Stimulated activated CD8-positive, alpha-beta memory T cell treated with anti-CD3 and anti-CD28 coated beads, Interleukin-15, amount 100 ng/mL, for 4 hours (primary cell): Measurements from ENCODE around the gene MAP4K2.

Experiments used
- DNase-seq, 2 donors: peaks; one replicate each; pipeline ENCODE4 v3.0.0-alpha.2; 2020; ENCODE audit warnings: low read depth in 2 of 2

The MAP4K2 gene

GRCh38 chr11:64813826-64814225 is 10.8 kb upstream of the MAP4K2 start:
- no peak for DNase-seq

DNA sequence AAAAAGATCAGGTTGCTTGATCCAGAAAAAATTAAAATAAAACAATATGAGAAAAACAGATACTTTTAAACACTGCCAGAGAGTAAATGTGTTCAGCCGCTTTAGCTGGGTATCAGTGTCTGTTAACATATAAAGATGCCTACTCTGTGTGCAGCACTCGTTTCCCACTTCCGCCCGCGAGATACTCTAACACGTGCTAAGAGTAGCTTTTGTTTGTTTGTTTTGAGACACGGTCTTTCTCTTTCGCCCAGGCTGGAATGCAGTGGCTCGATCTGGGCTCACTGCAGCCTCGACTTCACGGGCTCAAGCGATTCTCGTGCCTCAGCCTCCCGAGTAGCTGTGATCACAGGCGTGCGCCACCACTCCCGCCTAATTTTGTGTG is 7.9 kb upstream of the MAP4K2 start:
- DNase-seq, result peak in 1 of 2 donors; percentile 27

DNA sequence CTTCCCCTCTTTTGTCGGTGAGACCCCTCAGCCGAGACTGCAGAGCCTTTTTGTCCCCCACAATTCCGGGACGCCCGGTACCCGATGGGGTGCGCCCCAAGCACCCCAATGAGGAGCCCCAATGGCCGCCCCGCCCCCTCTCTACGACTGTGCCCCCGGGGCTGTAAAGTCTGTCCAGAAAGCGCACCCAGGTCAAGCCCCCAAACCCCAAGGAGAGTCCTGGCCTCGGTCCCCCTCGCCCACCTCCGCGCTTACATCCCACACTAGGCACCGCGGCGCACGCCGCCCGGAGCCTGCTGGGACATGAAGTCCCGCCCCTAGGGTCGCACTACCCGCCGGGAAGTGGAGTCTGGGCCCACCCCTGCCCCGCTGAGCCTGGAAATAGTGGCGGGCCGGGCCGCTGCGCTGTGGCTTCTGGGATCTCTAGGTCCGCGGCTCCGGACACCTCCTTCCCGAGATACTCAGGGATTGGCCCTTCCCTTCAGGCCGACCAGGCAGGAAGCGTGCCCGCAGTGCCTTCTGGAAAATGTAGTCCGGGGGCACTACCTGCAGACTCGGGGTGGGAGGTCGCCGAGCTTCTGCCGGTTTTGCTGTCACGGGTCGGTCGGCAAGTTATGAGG is 7.4 kb upstream of the MAP4K2 start, which contains the start of gene MEN1:
Gene MEN1, minus strand, starts transcription at position 281 of the 620 bp plus-strand sequence. CDS start 442 bp downstream, outside the sequence.
- peak; percentile 47 to 56 for DNase-seq

DNA sequence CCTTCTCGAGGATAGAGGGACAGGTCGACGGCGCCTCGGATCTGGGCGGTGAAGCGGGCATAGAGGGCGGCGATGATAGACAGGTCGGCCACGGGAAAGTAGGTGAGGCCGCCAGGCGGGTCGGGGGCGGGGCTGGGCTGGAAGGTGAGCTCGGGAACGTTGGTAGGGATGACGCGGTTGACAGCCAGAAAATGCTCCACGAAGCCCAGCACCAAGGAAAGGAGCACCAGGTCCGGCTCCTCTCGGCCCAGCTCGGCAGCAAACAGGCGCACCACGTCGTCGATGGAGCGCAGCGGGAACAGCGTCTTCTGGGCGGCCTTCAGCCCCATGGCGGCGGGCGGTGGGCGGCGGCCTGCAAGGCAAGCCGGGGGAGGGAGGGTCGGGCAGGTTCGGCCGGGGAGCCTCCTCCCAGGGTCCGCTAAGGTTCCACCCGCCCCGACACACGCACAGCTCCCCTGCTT is 6.8 kb upstream of the MAP4K2 start:
- no peak for DNase-seq

GRCh38 chr11:64805481-64805880 is 2.5 kb upstream of the MAP4K2 start:
- DNase-seq, result no peak

GRCh38 chr11:64804346-64805210 is 1.6 kb upstream of the MAP4K2 start:
- no peak for DNase-seq

- DNase-seq, result no peak
Observed at GRCh38 chr11:64803846-64804345, 882 bp upstream of the MAP4K2 start.

- no peak for DNase-seq
Observed at GRCh38 chr11:64802370-64803157, 450 bp downstream of the MAP4K2 start.

DNA sequence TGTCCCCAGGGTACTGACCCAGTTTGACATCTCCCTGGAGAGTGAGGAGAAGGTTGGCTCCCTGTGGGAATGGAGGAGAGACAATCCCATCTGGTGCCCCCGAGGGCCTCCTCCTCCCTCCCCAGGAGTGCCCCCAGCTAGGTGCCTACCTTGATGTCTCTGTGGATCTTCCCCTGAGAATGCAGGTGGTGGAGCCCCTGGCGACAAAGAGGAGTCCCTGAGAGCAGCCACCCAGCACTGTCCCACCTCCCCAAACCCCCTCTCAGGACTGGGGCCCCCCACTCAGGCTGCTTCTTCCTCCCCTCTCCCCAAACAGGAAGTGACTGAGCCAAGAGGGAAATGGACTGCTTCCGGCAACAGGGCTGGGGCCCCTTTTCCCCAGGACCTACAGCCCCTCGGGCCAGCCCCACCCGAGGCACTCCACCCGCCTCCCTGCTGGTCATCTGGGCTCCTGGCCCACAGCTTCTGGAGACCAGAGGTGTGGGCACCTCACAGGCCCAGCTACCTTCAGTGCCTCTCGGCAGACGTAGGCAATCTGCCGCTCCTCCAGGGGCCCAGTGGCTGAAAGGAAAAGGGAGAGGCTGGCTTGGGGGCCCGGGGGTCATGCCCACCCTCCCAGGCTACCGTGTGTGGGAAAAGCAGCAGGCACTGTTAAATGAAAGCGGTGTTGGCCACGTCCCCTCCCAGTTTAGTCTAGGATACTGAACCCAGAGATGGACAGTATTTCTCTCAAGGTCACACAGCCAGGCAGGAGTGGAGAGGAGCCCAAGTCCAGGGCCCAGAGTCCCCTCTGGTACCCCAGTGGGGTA is 1.2 kb downstream of the MAP4K2 start:
- DNase-seq, result no peak

GRCh38 chr11:64801158-64801464 is 1.9 kb downstream of the MAP4K2 start:
- DNase-seq, result no peak

DNA sequence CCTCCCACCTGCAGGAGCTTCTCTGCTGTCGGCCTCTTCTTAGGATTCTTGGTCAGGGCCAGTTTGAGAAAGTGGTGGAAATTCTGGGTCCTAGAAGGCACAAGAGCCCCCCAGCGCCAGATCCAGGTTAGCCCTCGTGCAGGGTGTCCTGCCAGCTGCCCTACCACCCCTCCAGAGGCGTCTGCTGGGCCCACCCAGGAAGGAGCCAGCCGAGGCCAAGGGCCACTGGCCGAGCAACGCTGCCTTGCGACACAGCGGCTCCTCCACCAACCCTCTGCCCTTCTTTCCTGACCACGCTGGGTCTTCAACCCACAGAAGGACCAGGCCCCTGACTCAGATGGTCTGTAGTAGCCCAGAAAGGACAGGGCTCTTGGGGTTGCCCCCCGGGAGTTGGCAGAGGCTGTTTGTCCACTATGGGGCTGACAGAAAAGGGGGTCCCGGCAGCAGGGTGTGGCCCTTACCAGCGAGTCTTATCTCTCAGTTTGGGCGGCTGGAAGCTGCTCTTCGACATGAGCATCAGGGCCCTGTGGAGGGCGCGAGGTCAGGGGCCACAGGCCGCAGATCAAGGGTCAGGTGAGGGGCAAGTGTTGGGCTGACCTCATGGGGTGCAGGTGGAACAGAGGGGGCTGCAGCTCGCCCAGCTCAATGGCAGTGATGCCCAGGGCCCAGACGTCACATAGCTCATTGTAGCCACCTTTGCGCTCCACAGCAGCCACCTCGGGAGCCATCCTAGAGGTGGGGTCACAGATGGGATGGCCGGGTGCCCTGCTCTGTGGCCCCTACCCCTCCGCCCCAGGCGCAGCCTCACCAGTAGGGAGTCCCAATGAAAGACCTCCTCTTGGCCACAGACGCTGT is 2.5 kb downstream of the MAP4K2 start:
- DNase-seq, result no peak

DNA sequence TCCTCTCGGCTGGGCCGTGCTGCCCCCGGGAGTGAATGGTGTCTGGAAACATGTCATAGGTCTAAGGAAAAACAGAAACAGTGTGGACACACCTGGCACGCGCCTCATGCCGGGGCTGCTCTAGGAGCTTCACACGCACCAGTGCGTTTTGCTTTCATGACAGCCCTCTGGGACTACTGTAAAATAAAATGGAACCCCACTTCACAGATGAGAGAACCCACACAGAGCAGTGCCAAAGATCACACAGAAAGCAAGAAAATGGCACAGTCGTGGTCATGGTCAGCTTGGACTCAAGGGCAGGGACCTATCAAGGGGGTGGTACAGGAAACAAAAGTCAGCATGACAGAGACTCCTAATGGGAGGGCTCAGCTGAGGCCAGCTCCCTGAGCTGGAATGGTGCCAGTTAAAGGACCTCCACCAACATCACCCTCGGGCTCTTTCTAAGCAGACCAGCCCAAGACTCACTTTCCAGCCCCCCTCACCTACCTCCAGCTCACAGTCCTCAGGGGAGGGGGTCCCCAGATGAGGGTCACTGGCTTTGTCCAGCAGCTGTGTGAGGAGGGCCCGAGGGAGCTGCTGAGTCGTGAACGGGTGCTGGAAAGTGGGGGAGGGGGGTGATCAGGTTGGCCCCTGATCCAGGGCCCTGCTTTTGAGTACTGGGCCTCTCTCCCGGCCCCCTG is 3.3 kb downstream of the MAP4K2 start:
- no peak for DNase-seq

DNA sequence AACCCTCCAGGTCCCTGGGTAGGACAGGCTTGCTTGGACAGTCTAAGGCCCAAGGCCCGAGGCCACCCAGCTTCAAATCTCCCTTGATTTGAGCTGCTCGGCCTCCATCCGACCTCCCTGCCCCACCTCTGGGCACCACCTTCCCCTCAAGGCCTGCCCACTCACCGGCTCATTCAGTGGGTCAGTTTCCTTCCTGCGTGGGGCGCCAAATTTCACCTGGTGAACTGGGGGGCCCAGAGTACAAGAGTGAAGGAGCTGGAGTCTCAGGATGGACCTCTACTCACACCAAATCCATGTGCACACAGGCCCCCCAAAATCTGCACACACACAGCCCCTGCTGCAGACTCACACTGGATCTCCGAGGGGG is 3.8 kb downstream of the MAP4K2 start:
- no peak for DNase-seq

DNA sequence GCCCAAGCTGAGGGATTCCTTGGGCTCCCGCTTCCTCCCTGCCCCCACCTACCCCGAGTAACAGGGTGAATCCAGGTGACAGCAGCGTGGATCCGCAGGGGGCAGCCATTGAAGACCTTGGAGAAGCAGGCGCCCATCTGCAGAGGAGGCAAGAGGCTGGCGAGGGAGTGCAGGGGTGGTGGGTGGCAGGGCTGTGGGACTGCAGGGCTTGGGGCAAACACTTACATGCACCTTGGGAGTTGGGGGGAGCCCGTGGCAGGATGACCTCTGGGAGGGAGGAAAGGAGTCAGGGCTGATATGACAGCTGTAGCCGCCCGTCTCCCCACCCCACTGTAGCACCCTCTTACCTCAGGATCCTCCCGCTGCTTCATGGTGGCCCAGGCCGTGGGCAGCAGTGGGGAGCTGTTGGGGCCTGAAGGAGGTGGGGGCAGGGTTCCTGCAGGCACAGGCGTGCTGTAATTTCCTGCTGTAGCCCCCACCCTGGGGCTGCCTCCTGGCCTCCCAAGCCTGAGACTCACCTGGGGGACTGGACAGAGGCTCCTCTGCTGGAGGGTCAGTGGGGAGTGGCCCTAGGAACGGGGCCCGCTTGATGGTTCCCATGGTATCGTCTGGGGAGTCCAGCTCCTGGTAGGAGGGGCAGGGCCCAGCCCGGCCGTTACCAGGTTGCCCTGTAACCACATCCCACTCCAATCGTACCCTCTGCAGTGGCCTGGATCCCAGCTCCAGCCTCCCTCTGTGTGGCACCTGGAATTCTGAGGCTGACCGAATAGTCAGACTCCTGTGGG is 6.1 kb downstream of the MAP4K2 start:
- no peak for DNase-seq

GRCh38 chr11:64796047-64796756 is 6.8 kb downstream of the MAP4K2 start:
- DNase-seq, result no peak

DNA sequence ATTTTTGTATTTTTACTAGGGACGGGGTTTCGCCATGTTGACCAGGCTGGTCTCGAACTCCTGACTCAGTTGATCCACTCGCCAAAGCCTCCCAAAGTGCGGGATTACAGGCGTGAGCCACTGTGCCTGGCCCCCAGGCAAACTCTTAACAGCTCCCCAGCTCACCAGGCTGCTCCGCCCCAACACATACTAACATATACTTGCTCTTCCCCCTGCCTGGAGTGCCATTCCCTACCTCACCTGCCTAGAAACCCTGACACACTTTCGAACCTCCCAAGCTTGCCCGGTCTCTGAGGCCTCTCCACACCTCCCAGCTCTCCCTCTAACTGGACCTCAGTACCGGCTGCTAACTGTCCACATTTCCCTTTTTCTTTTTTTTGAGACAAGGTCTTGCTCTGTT is 8.5 kb downstream of the MAP4K2 start:
- no peak for DNase-seq

DNA sequence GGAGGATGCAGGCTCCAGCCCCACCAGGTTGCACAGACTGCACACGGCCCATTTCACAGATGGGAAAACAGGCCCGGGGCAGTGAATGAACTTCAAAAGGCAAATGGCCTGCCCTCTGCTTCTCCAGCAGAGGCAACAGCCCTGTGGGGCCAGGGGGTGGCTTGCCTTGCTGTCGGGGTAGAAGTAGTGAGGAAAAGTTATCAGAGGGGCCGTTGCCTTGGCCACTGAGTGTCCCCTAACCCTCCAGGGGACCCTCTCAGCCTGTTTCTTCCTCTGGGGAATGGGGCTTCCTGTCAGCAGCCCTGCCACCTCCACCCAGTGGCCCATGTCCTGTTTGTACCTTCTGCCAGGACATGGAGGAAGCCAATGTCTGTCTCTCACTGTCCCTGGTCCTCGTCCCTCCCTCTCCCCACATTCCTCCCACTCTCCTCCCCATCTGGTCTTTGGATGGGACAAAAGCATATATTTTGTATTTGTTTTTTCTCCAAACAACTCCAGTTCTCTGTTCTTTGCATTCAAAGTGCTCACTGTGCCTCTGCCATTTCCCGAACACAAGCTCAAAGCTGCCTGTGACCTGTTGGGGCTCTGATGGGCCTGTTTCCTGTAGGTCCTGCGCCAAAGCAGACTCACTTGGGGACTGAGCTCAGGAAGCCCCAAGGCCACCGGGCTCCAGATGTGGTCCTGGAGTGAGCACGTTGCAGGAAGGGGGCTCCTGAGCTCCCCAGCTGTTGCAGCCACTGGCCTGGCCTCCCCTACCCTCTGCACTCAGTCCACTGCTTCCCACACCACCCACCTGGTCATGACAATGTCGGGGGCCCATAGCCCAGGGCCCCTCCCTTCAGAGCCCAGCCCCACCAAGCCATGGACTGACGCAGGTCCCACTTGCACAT is 9.5 kb downstream of the MAP4K2 start:
- no peak for DNase-seq

DNA sequence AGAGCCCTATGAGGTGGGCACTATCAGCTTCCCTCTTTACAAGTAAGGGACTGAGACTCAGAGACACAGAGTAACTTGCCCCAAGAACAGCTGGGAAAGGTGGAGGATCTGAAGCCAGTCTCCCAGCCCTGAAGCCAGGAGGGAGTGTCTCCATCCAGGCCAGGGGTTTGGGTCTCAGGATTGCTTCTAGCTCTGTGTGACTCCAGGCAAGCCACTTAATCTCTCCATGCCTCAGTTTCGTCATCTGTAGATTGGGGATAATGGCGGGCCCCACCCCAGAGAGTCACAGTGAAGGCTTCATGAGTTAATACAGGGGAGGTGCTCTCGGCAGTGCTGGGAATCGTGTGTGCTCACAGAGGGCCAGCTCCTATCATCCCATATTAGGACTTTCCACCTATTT is 10.5 kb downstream of the MAP4K2 start:
- no peak for DNase-seq
